Myocyte (in vitro differentiated cells): Measurements from ENCODE around the gene CCNQ. TPM values are rescaled to one million over a fixed set of nuclear protein-coding genes. Genes with fewer than 3 reads are reported as not detected.
A peak's percentile ranks its signal among the peaks of the same experiment; 100 is the strongest.

Experiments used
- DNase-seq: peaks from one replicate; pipeline ENCODE4 v3.0.0-alpha.2; 2012; ENCODE audit warnings: low read depth
- polyA plus RNA-seq: library from polyadenylated mRNA; unstranded; fragments of >200 nt; gene quantifications from one replicate; pipeline ENCODE4 v1.2.1, GENCODE V29; 2012; ENCODE audit warnings: missing spikeins
- total RNA-seq: library from RNA; depleted of rRNA; stranded (reverse); fragments of >200 nt; gene quantifications from 2 replicates; pipeline ENCODE4 v1.2.3, GENCODE V29; 2014

The CCNQ gene
- 32.6 and 35.1 TPM in 2 replicates for total RNA-seq
- polyA plus RNA-seq = 25.0 TPM

GRCh38 chrX:153598541-153599191, at the start of gene CCNQ:
TSS of gene CCNQ (minus strand) at chrX:153599139. CDS start at chrX:153599073, 66 bp downstream.
- DNase-seq = peak; percentile 17

- no peak for DNase-seq
These were observed 48.8 kb upstream of the CCNQ start for GRCh38 chrX:153647461-153648357.

GRCh38 chrX:153646620-153647373, 47.9 kb upstream of the CCNQ start, which contains the start of gene DUSP9:
TSS of gene DUSP9 (plus strand) at chrX:153647203. CDS start at chrX:153647954, 751 bp downstream.
- DNase-seq = no peak

GRCh38 chrX:153645921-153646488, 47.1 kb upstream of the CCNQ start:
- DNase-seq = no peak

GRCh38 chrX:153645151-153645550, 46.2 kb upstream of the CCNQ start:
- DNase-seq = no peak

- no peak for DNase-seq
These were observed 45.6 kb upstream of the CCNQ start for GRCh38 chrX:153644356-153645125.

GRCh38 chrX:153643431-153644351, 44.8 kb upstream of the CCNQ start:
- no peak for DNase-seq

GRCh38 chrX:153642655-153643430, 43.9 kb upstream of the CCNQ start:
- no peak for DNase-seq

GRCh38 chrX:153642051-153642654, 43.2 kb upstream of the CCNQ start:
- no peak for DNase-seq

- no peak for DNase-seq
These were observed 42.7 kb upstream of the CCNQ start for GRCh38 chrX:153641627-153642026.

- no peak for DNase-seq
These were observed 42.0 kb upstream of the CCNQ start for GRCh38 chrX:153640736-153641575.

GRCh38 chrX:153640045-153640686, 41.2 kb upstream of the CCNQ start:
- no peak for DNase-seq

- DNase-seq = no peak
These were observed 40.5 kb upstream of the CCNQ start for GRCh38 chrX:153639177-153640044.

- DNase-seq = no peak
These were observed 39.7 kb upstream of the CCNQ start for GRCh38 chrX:153638436-153639176.

- DNase-seq = no peak
These were observed 39.1 kb upstream of the CCNQ start for GRCh38 chrX:153638041-153638371.
